NK-92 (cell line): ENCODE results near the gene RPS13.
"Not testable (repeated sequence)": the region's sequence is repeated elsewhere in the genome, so short reads cannot be mapped to it uniquely, and the experiment has no call there.

ENCODE experiments used
- DNase-seq: peaks from one replicate; lab custom pipeline; 2025; ENCODE audit not compliant: unreplicated experiment; lab: John Stamatoyannopoulos, UW

RPS13 gene

GRCh38 chr11:17077520-17078401 lies at the start of gene RPS13:
RPS13 (minus strand) TSS chr11:17077667; CDS start chr11:17077641, 26 bp downstream.
- peak; percentile 77 for DNase-seq

DNA sequence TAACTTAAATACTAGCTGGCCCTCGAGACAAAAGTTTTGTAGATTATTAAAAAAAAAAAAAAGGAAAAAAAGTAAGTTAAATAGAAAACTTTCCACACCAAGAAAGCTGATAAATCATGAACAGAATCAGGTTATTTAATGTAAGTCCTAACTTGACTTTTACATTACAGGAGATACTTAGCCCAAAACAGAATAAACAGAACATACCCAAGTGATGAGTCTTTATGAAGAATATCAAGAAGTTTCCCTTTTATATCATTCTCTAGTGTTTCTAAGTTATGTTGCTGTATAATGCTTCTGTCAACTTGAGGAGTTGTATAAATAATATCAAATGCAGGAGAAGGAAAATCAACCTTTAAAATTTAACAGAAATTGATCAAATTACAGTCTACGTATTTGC lies 44.5 kb upstream of the RPS13 start:
- DNase-seq = no peak

- no peak for DNase-seq
Observed at GRCh38 chr11:17117262-17117661, 39.8 kb upstream of the RPS13 start.

GRCh38 chr11:17116117-17116516 lies 38.6 kb upstream of the RPS13 start:
- DNase-seq = no peak

GRCh38 chr11:17107745-17108144 lies 30.3 kb upstream of the RPS13 start:
- DNase-seq = not testable (repeated sequence)

DNA sequence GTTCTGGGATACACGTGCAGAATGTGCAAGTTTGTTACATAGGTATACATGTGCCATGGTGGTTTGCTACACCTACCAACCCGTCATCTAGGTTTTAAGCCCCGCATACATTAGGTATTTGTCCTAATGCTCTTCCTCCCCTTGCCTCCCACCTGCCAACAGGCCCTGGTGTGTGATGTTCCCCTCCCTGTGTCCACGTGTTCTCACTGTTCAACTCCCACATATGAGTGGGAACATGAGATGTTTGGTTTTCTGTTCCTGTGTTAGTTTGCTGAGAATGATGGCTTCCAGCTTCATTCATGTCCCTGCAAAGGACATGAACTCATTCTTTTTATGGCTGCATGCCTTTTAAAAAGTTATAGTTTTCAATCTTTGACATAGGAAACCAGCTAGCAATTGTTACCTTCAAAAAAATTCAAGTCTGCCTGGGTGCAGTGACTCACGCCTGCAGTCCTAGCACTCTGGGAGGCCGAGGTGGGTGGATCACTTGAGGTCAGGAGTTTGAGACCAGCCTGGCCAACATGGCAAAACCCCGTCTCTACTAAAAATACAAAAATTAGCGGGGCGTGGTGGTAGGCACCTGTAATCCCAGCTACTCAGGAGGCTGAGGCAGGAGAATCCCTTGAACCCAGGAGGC lies 28.1 kb upstream of the RPS13 start:
- DNase-seq = not testable (repeated sequence)

- no peak for DNase-seq
Observed at GRCh38 chr11:17102462-17102861, 25.0 kb upstream of the RPS13 start.

DNA sequence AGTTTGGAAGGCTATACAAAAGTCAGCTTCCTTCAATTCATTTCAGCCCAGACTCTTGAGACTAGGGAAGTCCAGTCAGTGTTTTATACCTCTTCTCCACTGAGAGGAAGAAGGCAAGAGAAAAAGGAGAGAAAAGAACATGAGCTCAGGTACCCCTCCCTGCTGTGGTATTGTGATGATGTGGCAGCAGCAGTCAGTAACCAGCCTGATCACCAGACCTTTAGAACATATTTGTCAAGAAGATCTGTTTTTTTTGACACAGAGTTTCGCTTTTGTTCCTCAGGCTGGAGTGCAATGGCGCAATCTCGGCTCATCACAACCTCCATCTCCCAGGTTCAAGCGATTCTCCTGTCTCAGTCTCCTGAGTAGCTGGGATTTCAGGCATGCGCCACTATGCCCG lies 21.2 kb upstream of the RPS13 start:
- DNase-seq = no peak

DNA sequence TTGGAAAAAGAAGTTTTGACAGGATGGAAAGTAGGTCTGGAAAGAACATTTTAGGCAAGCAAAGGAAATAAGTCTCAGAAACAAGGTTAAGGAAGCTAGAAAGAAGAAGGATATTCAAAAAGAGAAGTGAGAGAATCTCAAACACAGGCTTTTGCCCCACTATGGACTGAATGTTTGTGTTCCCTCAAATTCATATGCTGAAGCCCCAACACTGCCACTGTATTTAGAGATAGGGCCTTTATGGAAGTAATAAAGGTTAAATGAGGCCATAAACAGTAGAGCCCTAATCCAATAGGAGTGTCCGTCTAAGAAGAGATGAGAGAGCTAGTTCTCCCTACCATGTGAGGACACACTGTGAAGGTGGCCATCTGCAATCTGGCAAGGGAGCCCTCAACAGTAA lies 20.6 kb upstream of the RPS13 start:
- no peak for DNase-seq

GRCh38 chr11:17085976-17086375 lies 8.5 kb upstream of the RPS13 start:
- DNase-seq = not testable (repeated sequence)

DNA sequence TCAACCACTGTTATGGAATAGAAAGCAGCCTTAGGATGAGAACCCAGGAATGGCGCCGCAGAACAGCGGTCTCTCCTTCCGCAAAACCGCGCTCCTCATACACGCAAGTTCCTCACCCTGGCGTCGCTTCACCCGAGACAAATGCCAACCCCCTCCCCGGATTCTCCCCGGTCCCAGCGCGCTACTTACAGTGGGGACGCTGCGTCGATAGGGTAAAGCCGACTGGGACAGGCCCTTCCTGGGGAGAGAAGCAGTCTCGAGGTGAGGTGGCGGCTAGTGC lies 287 bp downstream of the RPS13 start:
- DNase-seq = no peak

DNA sequence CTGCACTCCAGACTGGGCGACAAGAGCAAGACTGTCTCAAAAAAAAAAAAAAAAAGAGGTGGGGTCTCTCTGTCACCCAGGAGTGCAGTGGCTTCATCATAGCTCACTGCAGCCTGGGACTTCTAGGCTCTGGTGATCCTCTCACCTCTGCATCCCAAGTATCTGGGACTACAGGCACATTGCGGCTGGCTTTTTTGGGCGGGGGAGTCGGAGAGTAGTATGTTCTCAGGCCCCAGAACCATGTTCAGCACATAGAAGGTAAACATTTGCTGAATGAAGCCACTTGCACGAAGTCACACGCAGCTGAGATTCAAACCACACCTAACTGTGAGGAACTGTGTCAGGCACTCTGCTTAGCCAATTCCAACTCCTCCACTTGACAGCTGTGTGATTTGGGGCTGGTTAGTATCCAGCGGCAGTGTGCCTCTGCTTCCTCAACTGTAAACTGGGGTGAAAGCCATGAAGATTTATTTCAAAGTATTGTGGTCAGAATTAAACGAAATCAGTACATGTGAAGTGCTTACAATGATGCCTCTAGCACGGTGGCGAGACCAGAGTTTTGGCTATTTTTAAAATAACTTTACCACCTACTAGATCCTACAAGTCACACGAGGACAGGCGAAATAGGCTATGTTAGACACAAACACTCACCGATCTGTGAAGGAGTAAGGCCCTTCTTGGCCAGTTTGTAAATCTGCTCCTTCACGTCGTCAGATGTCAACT lies 789 bp downstream of the RPS13 start:
- no peak for DNase-seq

GRCh38 chr11:17075506-17075905 lies 2.0 kb downstream of the RPS13 start:
- no peak for DNase-seq

GRCh38 chr11:17073370-17074027 lies 4.0 kb downstream of the RPS13 start:
- DNase-seq = no peak

- no peak for DNase-seq
Observed at GRCh38 chr11:17067417-17067816, 10.1 kb downstream of the RPS13 start.

DNA sequence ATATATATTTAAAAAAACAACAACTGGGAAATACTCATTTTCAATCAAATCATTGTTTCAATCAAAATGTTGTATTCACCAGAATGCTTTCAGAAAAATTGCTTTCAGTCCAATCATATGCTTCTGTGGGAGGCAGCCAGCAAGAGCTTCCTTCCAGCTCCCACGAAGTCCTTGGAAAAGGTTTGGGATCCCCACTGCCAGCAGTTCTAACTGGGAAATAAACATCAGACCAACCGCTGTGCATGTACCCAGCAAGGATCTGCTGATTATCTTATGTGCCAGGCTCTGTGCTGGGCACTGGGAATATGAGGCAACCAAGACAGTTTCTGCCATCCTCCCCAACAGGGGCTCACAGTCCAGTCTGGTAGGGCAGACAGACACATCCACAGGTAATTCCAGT lies 10.8 kb downstream of the RPS13 start:
- DNase-seq = no peak

DNA sequence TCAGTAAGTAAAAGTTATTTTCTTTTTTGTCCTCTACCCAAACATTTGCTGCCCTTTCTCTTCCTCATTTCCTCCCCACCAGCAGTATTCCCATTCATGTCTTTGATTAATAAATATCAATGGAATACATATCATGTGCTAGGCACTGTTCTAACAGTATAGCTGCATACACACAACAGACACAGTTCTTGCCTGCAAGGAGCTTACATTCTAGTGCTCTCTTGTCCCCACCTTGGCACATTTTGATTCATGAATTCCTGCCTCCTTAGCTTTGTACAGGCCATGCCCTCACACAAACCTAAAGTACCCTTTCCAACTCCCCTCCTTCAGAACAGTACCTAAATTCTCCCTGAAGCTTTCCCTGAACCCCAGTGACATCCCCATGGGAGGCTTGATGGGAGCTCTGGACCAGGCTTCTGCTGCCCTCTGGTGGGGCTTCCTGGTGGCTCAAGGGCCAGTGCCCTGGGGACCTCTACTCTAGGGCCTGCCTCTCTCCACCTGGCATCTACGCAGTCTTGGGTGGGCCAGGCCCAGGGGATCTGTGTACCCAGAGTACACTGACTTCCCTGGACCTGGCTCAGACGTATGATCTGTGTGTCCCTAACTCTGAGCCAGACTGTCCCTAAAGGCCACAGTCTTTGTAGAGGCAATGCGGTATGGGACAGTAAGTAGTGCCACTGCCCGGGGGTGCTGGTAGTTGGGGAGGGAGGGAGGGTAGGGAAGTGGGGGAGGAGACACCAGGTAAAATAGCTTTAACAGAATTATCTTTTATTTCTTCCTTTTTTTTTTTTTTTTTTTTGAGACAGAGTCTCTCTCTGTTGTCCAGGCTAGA lies 14.1 kb downstream of the RPS13 start:
- DNase-seq = no peak

DNA sequence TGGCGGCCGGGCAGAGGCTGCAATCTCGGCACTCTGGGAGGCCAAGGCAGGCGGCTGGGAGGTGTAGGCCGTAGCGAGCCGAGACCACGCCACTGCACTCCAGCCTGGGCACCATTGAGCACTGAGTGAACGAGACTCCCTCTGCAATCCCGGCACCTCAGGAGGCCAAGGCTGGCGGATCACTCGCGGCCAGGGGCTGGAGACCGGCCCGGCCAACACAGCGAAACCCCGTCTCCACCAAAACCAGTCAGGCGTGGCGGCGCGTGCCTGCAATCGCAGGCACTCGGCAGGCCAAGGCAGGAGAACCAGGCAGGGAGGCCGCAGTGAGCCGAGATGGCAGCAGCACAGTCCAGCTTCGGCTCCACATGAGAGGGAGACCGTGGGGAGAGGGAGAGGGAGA lies 26.3 kb downstream of the RPS13 start:
- not testable (repeated sequence) for DNase-seq

DNA sequence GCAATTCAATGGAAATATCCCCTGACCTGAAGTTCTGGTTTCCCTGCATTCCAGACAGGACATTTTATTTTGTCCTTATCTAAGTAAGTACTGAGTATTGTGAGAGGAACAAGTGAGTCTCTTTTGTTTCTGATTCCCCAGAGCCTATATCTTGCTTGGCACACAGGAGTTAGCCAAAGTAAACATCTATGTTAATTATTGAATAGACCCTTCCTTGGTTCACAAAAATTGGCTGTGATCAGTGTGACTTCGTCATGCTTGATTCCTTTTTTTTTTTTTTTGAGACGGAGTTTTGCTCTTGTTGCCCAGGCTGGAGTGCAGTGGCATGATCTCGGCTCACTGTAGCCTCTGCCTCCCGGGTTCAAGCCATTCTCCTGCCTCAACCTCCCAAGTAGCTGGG lies 29.0 kb downstream of the RPS13 start:
- not testable (repeated sequence) for DNase-seq

DNA sequence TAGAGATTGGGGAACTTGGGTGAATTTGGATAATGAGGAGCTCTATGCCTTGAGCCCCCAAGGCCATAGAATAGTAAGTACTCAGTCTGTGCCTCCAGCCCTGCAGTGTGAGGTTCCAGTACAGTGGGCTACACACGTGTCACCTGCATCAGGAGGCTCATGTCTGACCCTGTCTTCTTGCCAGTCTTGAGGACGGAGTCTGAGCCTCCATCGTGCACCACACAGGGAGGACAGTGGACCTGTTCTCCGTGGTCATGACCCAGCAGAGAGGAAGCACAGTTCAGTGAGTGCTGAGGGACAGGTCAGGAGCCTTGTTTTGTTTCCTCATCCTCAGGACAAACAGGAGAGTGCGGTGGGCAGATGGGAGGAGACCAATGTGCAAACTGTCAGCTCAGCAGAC lies 30.8 kb downstream of the RPS13 start:
- no peak for DNase-seq
